B cell (primary cell): ENCODE data around the gene UQCC5. TPM values are rescaled to one million over a fixed set of nuclear protein-coding genes. Genes with fewer than 3 reads are reported as not detected.

Experiments
- ATAC-seq: fragments of 200-7000 bp; cut with Tn5 transposase; one replicate; pipeline ENCODE4 v1.10.0; 2021; ENCODE audit warnings: low read depth, mild to moderate bottlenecking, moderate number of reproducible peaks, moderate library complexity
- CTCF ChIA-PET: fragments of 350-600 bp; sonication (Branson Sonifier 250); formaldehyde crosslinking; loops from one replicate; lab custom pipeline; 2021; ENCODE audit warnings: antibody characterized with exemption, inconsistent platforms; lab: Charles Lee
- POLR2A ChIA-PET: fragments of 350-600 bp; sonication (Branson Sonifier 250); formaldehyde crosslinking; loops from one replicate; lab custom pipeline; 2021; ENCODE audit warnings: antibody characterized with exemption; lab: Charles Lee
- DNase-seq: peaks from one replicate; pipeline ENCODE4 v3.0.0; 2013
- H2AFZ ChIP-seq: 2 replicates; pipeline ENCODE4 v1.6.1; 2012; ENCODE audit warnings: mild to moderate bottlenecking, low read depth, low read length; ENCODE audit not compliant: insufficient read depth, poor library complexity, severe bottlenecking
- H3K27ac ChIP-seq, 2 donors: 1 replicate in 1 of 2; 2 replicates in 1 of 2; pipeline ENCODE4 v1.5.1; 2012 to 2013; ENCODE audit warnings: low read length in 2 of 2, mild to moderate bottlenecking in 2 of 2, moderate library complexity in 1 of 2
- H3K27me3 ChIP-seq, 4 experiments: fragments of 200-600 bp in 1 of 4; sonication (generic) in 1 of 4; replicated peaks in 1 of 4; 1 replicate in 2 of 4; 2 replicates in 2 of 4; pipeline versions ENCODE4 v1.6.1 to v1.7.0; 2013 to 2016; ENCODE audit warnings: low read length in 3 of 4, mild to moderate bottlenecking in 2 of 4, mixed read lengths in 1 of 4, moderate library complexity in 1 of 4; ENCODE audit not compliant: insufficient read depth in 4 of 4, control insufficient read depth in 3 of 4; ENCODE audit errors: control extremely low read depth in 1 of 4
- H3K36me3 ChIP-seq, 2 experiments: replicated peaks in 1 of 2; 1 replicate in 1 of 2; 2 replicates in 1 of 2; pipeline versions ENCODE4 v1.6.1 to v1.7.1; 2013; ENCODE audit warnings: low read length in 1 of 2; ENCODE audit not compliant: insufficient read depth in 2 of 2, control insufficient read depth in 1 of 2; ENCODE audit errors: control extremely low read depth in 1 of 2, extremely low read depth in 1 of 2
- H3K4me1 ChIP-seq, 2 donors: fragments of 200-600 bp in 1 of 2; sonication (generic) in 1 of 2; 1 replicate in 1 of 2; 2 replicates in 1 of 2; pipeline versions ENCODE4 v1.5.1 to v1.6.1; 2013 to 2017; ENCODE audit warnings: low read length in 2 of 2; ENCODE audit not compliant: control insufficient read depth in 2 of 2, insufficient read depth in 2 of 2
- H3K4me2 ChIP-seq: replicated peaks from 2 replicates; pipeline ENCODE3; 2012; ENCODE audit warnings: mild to moderate bottlenecking, low read depth, low read length; ENCODE audit not compliant: poor library complexity, severe bottlenecking
- H3K4me3 ChIP-seq, 5 experiments: fragments of 200-600 bp in 1 of 5; sonication (generic) in 1 of 5; 1 replicate in 3 of 5; 2 replicates in 2 of 5; pipeline versions ENCODE4 v1.5.1 to v1.7.0; 2011 to 2016; ENCODE audit warnings: low read length in 4 of 5, mild to moderate bottlenecking in 4 of 5, low read depth in 2 of 5, control low read depth in 1 of 5, moderate library complexity in 1 of 5; ENCODE audit not compliant: insufficient read depth in 1 of 5; ENCODE audit errors: control extremely low read depth in 1 of 5, extremely low read depth in 1 of 5
- H3K79me2 ChIP-seq: fragments of 200-600 bp; sonication (generic); one replicate; pipeline ENCODE4 v1.6.0; 2016; ENCODE audit warnings: low read length; ENCODE audit not compliant: control insufficient read depth, insufficient read depth
- H3K9ac ChIP-seq: fragments of 200-600 bp; sonication (generic); 2 replicates; pipeline ENCODE4 v1.6.1; 2017; ENCODE audit warnings: mild to moderate bottlenecking, low read length, moderate library complexity
- H3K9me3 ChIP-seq, 3 donors: one replicate each; pipeline versions ENCODE4 v1.6.1 to v1.7.1; 2013; ENCODE audit warnings: low read length in 2 of 3; ENCODE audit not compliant: control insufficient read depth in 2 of 3, insufficient read depth in 1 of 3; ENCODE audit errors: control extremely low read depth in 1 of 3
- H4K20me1 ChIP-seq: 2 replicates; pipeline ENCODE4 v1.6.0; 2012; ENCODE audit warnings: mild to moderate bottlenecking, low read length; ENCODE audit not compliant: insufficient read depth, control insufficient read depth, poor library complexity, severe bottlenecking
- H3K27ac Mint-ChIP-seq: one replicate; pipeline ENCODE4 v1.8.0; 2021; ENCODE audit warnings: mixed read lengths
- H3K27me3 Mint-ChIP-seq: one replicate; pipeline ENCODE4 v1.8.0; 2021; ENCODE audit warnings: mixed read lengths
- H3K4me1 Mint-ChIP-seq: one replicate; pipeline ENCODE4 v1.8.0; 2021; ENCODE audit warnings: mixed read lengths
- H3K4me3 Mint-ChIP-seq: one replicate; pipeline ENCODE4 v1.8.0; 2021; ENCODE audit warnings: mixed read lengths
- H3K9me3 Mint-ChIP-seq: one replicate; pipeline ENCODE4 v1.8.0; 2022; ENCODE audit warnings: mixed read lengths; ENCODE audit not compliant: insufficient read depth
- CTCF ChIP-seq: fragments of 200-600 bp; IDR thresholded peaks from one replicate; pipeline ENCODE4 v1.8.0; 2022; ENCODE audit warnings: antibody characterized with exemption, mild to moderate bottlenecking
- EZH2 ChIP-seq: IDR thresholded peaks from 2 replicates; pipeline ENCODE4 v1.6.1; 2012; ENCODE audit warnings: borderline replicate concordance, low read depth, mild to moderate bottlenecking, moderate library complexity, low read length; ENCODE audit not compliant: insufficient read depth, poor library complexity, severe bottlenecking
- WGBS: methylation state at CpG from one replicate; pipeline ENCODE4 v1.1.5; 2013; ENCODE audit warnings: missing lambda C conversion rate; ENCODE audit not compliant: insufficient coverage; 5-methylcytosine and 5-hydroxymethylcytosine counted together
- intact Hi-C: fragments of 100-400 bp; cut with micrococcal nuclease; formaldehyde crosslinking; loops from one replicate; pipeline ENCODE4 v1.10.0; 2022
- polyA plus RNA-seq: library from polyadenylated mRNA; depleted of rRNA; stranded (reverse); fragments of >200 nt; gene quantifications from 2 replicates; pipeline ENCODE4 v1.2.3, GENCODE V29; 2012
- total RNA-seq, 2 donors: library from RNA; stranded (reverse); fragments of 120-200 nt in 1 of 2; gene quantifications; 1 replicate in 1 of 2; 2 replicates in 1 of 2; pipeline versions ENCODE4 v1.2.3 to v1.2.4, GENCODE V29; 2013 to 2022

UQCC5 gene
- total and polyA plus RNA-seq, 2 donors (not counting 1 experiment from before 2014, with no cell fraction given): 1.1 to 10.3 TPM

DNA sequence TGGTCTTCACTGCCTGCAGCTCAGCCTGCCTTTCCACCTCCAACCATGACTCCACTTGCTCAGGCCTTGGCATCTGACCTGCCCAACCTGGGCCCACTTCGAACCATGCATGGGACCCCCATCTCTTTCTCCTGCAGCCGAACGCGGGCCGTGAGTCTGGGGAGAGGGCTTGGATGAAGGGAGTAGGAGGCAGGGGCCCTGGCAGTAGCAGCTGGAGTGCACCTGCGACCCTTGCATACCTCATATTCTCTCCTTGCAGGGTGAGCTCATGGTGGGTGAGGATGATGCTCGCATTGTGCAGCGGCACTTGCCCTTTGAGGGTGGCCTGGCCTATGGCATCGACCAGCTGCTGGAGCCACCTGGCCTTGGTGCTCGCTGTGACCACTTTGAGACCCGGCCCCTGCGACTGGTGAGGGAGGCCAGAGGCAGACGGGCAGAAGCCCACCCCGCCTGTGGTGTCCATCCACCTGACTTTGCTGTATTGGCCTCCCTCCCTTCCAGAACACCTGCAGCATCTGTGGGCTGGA, 16.2 kb upstream of the UQCC5 start:
- ATAC-seq (no peak), DNase-seq (no peak)
- H3K4me1 Mint-ChIP-seq: no peaks in the 10 kb centered on the region
- no peaks in the 10 kb centered on the region for H3K79me2 ChIP-seq
- H3K9me3 ChIP-seq: no peaks in the 10 kb centered on the region
- intact Hi-C loops: no loop called here
- H3K4me3 ChIP-seq: no peak overlapping the region
- H3K4me2 ChIP-seq: no peak overlapping the region
- no peak overlapping the region for H3K4me3 Mint-ChIP-seq
- ChIA-PET POLR2A (no interaction called here), CTCF (no interaction called here)
- H3K27me3 ChIP-seq: no peaks in the 10 kb centered on the region
- no peaks in the 10 kb centered on the region for H4K20me1 ChIP-seq
- H3K36me3 ChIP-seq: no peaks in the 10 kb centered on the region
- no peaks in the 10 kb centered on the region for H3K9me3 Mint-ChIP-seq
- no peaks in the 10 kb centered on the region for H3K4me1 ChIP-seq
- H2AFZ ChIP-seq: no peak overlapping the region
- no peak overlapping the region for H3K27ac ChIP-seq
- no peak overlapping the region for H3K9ac ChIP-seq
- H3K27ac Mint-ChIP-seq: no peak overlapping the region
- TF ChIP-seq CTCF (no peak), EZH2 (no peak)
- WGBS: 95% methylated on average over 9 of the region's 14 CpGs
- no peaks in the 10 kb centered on the region for H3K27me3 Mint-ChIP-seq

- ATAC-seq: no peak
- Mint-ChIP-seq H3K27ac (no peak overlapping the region), H3K27me3 (no peaks in the 10 kb centered on the region), H3K9me3 (no peaks in the 10 kb centered on the region), H3K4me3 (no peak overlapping the region), H3K4me1 (no peaks in the 10 kb centered on the region)
- no peak overlapping the region for H2AFZ ChIP-seq
- POLR2A ChIA-PET: no interaction called here
- H3K4me2 ChIP-seq: no peak overlapping the region
- H4K20me1 ChIP-seq: no peaks in the 10 kb centered on the region
- 96% methylated on average over 17 of the region's 20 CpGs for WGBS
- TF ChIP-seq CTCF: no peak
- no peak for TF ChIP-seq EZH2
- no peaks in the 10 kb centered on the region for H3K4me1 ChIP-seq
- no peak overlapping the region for H3K27ac ChIP-seq
- DNase-seq: no peak
- H3K27me3 ChIP-seq: no peaks in the 10 kb centered on the region
- no peak overlapping the region for H3K9ac ChIP-seq
- no peaks in the 10 kb centered on the region for H3K36me3 ChIP-seq
- CTCF ChIA-PET: no interaction called here
- H3K4me3 ChIP-seq: no peak overlapping the region
- intact Hi-C loops: no loop called here
- H3K9me3 ChIP-seq: no peaks in the 10 kb centered on the region
- no peaks in the 10 kb centered on the region for H3K79me2 ChIP-seq
Observed at GRCh38 chr3:52520716-52521487, 15.5 kb upstream of the UQCC5 start.
